Middle frontal gyrus (tissue), 1 donor: ENCODE data around the gene CSF2RB.

Experiments
- DNase-seq: peaks from one replicate; pipeline ENCODE4 v3.0.0-alpha.2; 2015; ENCODE audit warnings: low spot score; ENCODE audit errors: extremely low spot score

The CSF2RB gene

GRCh38 chr22:36935313-36935610 is 21.8 kb downstream of the CSF2RB start:
- DNase-seq, result no peak

- DNase-seq, result no peak
These were observed 22.3 kb downstream of the CSF2RB start for GRCh38 chr22:36935694-36936093.

- no peak for DNase-seq
These were observed 23.1 kb downstream of the CSF2RB start for GRCh38 chr22:36936362-36937116.

GRCh38 chr22:36937319-36938027 is 24.0 kb downstream of the CSF2RB start:
- no peak for DNase-seq

- DNase-seq, result no peak
These were observed 24.6 kb downstream of the CSF2RB start for GRCh38 chr22:36938028-36938425.

GRCh38 chr22:36938886-36939285 is 25.5 kb downstream of the CSF2RB start:
- DNase-seq, result no peak

GRCh38 chr22:36940676-36941075 is 27.2 kb downstream of the CSF2RB start:
- DNase-seq, result no peak

GRCh38 chr22:36942556-36942955 is 29.1 kb downstream of the CSF2RB start:
- no peak for DNase-seq

GRCh38 chr22:36946421-36947158 is 33.2 kb downstream of the CSF2RB start:
- DNase-seq, result no peak

GRCh38 chr22:36948273-36949225 is 35.1 kb downstream of the CSF2RB start:
- no peak for DNase-seq

GRCh38 chr22:36950797-36951590 is 37.6 kb downstream of the CSF2RB start:
- no peak for DNase-seq

- DNase-seq, result no peak
These were observed 38.3 kb downstream of the CSF2RB start for GRCh38 chr22:36951746-36952145.

- no peak for DNase-seq
These were observed 40.0 kb downstream of the CSF2RB start for GRCh38 chr22:36953239-36954080.

- no peak for DNase-seq
These were observed 41.0 kb downstream of the CSF2RB start for GRCh38 chr22:36954251-36955014.

- DNase-seq, result no peak
These were observed 42.3 kb downstream of the CSF2RB start for GRCh38 chr22:36955691-36956090.

GRCh38 chr22:36958366-36958765 is 44.9 kb downstream of the CSF2RB start:
- no peak for DNase-seq

GRCh38 chr22:36961626-36962025 is 48.2 kb downstream of the CSF2RB start:
- DNase-seq, result no peak

GRCh38 chr22:36963302-36963701 is 49.9 kb downstream of the CSF2RB start:
- no peak for DNase-seq

GRCh38 chr22:36964106-36964505 is 50.7 kb downstream of the CSF2RB start:
- no peak for DNase-seq
